NCI-H748 (cell line): Measurements from ENCODE around the gene TTLL11.

Experiments used
- DNase-seq: peaks from one replicate; lab custom pipeline; 2025; ENCODE audit not compliant: unreplicated experiment; lab: John Stamatoyannopoulos, UW

Gene TTLL11

GRCh38 chr9:121887553-121888437, 205.3 kb downstream of the TTLL11 start:
- no peak for DNase-seq

DNA sequence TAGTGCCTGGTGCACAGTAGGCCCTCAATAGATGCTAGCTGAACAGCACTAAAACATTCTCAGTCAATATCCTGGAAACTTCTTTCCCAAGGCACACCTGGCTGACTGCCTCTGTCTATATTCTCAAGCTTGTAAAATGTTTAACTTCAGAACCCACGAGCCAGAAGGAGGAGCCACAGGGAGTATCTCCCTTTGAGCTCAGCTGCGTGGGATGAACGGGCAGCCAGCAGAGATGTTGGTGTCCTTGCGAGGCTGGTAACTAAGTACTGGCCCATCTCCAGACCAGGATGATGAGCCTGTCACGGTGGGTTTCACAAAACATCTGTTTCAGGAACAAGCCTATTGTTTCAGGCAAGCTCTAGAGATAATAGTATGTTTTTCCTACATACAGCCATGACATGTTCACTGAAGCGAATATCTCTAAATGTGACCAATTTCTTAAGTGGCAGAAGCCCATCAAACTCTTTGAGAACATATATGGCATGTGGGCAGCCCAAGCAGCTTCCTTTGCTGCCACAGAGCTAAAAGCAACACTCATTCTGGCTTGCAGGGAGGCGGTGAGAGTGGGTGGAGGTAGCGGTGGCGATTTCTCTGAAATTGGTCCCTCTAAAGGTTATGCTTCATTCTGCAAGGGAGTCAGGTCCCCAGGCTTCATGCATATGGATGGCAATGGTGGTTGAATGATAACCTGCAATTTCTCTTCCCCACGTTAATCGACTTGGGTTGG, 206.2 kb downstream of the TTLL11 start:
- DNase-seq: no peak

GRCh38 chr9:121885345-121885901, 207.7 kb downstream of the TTLL11 start:
- no peak for DNase-seq

GRCh38 chr9:121884057-121884541, 209.0 kb downstream of the TTLL11 start:
- peak; percentile 93 for DNase-seq

DNA sequence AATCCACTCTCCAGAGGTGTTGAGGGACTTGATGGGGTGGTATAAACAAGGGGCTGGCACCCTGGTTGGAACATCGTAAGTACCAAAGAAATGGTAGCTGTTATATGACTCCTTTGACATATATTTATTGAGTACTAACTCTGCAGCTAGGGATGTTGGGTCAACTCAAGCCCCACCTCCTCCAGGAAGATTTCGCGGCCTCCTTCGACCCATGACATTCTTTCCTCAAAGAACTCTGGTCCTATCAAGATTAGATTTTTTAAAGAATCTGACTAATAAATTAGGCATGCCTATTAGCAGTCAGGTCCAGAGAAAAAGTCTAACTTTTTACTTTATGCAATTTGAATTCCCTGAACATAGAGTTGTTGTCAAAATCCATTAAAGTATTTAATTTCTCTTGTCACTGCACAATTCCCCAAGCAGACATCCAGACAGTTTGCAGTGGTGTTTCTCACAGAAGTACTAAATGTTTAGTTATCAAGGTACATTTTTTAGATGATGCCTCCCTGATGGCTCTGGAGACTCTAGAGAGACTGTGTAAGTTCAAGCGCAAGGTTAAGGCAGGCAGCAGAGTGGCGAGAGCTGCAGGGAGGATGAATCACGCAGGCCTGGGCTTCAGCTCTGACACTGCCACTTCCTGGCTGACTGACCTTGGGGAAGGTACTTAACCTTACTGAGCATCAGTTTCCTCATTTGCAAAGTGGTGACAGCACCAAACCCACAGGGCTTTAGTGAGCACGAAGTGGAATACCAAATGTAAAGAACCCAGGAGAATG, 209.6 kb downstream of the TTLL11 start:
- DNase-seq: peak; percentile 61

DNA sequence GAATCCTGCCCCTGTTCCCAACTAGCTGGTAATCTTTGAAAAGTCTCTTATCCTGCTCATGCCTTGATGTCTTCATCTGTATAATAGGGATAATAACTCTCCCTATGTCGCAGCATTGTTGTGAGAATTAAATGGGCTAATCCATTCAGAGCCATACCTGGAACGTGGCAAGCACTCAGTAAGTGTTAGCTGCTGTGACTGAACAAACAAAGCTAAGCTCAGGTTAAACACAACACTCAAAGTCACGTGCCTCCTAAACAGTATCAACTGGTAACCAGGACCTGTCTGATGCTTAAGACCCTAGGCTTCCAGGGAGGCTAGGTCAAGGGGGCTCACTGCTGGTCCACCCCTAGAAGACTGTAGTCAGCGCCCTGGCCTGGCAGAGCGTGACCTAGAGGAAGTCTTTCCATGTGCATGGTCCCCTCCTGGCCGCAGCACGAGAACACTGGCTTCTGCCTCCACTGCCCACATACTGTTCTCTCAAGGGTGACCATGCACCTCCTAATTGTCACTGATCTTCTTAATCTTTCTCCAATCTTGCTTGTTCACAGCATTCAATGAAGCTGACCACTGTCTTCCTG, 211.1 kb downstream of the TTLL11 start:
- peak; percentile 78 for DNase-seq

DNA sequence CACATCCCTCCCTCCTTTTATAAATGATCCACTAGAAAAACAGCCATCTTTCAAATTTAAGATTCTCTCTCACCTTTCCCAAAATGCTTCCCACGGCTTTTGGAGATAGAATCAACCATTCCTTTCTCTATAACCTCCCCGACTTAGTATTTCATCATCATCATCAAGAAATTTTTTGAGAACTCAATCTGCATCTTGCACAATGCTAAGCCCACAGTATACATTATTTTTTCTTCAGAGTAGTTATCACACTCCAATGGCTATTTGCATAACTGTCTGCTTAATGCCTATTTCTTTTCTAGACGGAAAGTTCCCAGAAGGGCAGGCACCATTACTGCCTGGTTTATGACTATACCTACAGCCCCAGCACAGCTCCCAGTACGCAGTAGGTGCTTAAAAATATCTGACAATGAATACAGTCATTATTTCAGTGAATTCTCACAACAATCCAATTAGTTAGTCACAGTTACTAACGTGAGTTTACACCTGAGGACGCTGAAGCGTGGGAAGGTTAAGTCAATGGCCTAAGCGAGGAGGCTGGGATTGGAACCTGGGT, 212.7 kb downstream of the TTLL11 start:
- no peak for DNase-seq

DNA sequence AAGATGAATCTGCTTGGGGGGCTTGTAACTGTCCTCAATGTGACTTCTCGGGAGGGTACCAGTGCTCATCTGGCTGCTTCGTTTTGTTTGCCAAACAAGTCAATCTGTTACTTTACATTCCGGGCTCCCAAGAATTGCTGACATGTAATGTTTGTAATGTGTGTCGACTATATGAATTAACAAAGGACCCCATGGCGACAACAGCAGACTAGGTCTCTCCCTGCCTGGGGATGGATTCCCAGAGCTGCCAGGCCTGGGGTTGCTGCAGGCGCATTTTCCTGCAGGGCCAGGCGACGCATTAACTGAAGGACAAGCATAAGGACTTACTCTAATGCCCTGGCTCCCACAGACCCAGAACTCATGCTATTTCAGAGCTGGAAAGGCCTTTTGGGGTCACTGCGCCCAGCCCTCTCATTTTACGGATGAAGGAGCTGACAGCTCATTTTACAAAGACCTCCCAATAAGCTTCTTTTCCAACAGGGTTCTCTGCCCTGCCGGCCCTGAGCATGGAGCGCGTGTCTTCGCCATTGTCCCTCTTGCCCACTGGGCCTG, 214.8 kb downstream of the TTLL11 start:
- DNase-seq: no peak

DNA sequence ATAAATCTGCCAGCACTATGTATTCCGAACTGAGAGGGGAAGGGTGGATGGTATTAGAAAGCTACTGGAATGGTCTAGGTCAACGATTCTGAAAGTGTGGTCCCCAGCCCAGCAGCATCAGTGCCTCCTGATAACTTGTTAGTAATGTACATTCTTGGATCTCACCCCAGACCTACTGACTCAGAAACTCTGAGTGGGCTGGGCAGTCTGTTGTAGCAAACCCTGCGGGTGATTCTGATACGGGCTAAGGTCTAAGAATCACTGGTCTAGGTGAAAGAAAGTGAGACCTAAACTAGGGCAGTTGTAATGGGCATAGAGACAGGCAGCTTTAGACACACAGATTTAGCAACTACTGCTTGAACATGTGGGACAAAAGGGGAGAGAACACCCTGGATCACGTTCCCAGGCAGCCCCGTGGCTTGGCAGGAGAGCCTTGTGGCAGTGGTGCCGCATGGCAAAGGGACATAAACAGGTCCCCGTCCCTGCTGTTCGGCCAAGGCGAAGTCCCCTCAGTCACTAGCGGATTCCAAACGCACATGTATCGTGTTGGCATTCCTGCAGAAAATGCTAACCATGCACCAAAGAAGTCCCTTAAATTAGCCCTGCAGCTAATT, 216.3 kb downstream of the TTLL11 start:
- DNase-seq: no peak

DNA sequence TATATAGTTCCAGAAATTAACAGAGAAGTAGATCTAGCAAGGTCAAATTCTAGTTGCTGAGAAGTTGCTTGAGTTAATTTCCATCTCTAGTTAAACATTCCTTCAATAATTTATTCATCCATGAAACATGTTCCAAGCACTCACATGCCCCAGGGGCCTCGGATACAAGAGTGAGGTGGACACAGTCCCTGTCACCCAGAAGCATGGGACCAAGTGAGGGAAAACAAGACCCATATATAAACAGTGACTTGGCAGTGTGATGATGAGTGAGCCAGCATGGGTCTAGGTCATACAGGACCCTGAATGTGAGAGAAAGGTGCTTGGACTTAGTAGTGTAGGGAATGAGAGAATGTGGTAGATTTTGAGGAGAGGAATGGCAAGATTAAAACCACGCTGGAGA, 216.9 kb downstream of the TTLL11 start:
- no peak for DNase-seq

GRCh38 chr9:121874524-121874923, 218.6 kb downstream of the TTLL11 start:
- DNase-seq: no peak

DNA sequence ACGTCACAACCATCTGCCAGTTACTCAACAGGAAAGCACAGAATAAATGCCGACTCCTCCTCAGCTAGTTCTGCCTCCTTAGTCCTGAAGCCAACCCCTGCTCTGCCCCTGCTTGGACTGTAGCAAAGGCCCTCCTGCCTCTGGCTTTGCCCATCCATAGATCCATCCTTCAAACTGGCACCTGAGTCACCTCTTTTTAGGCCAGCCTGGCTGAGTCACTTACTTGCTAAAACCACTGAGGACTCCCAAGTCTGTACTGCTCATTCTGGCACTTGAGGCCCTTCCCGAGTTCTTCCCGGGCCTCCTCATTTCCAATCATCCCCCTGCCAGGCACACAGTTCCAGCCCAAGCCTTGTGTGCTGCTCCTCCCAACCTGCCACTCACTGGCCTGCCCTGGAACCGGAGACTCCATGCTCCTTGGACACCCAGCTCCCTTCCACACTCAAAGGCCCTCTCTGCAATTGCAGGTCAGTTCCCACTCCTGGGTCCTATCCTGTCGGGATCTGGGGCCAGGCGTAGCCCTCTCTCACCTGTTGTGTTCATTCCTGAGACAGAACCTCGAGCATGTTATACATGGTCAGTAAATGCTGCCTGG, 221.6 kb downstream of the TTLL11 start:
- DNase-seq: no peak

DNA sequence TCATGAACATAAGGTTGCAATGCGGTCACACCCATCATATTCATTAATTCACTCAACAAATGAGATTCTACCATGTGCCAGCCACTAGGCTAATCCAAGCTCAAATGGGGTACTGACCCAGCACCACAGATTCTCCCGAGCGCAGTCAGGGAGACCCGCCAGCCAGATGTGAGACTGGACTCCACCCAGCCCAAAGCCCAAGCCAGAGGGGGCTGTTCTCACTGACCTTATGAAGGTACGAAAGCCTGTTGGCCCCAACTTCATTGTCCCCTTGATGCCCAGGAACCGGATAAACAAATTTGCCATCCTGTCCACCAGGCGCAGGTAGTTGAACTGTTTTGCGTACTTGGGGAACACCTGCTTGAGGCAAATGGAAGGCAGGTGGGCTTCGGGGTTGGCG, 222.8 kb downstream of the TTLL11 start:
- DNase-seq: no peak

GRCh38 chr9:121868626-121869025, 224.5 kb downstream of the TTLL11 start:
- DNase-seq: no peak

- DNase-seq: no peak
These were observed 226.2 kb downstream of the TTLL11 start for GRCh38 chr9:121866927-121867326.

GRCh38 chr9:121865884-121866283, 227.2 kb downstream of the TTLL11 start:
- DNase-seq: no peak

- DNase-seq: no peak
These were observed 228.0 kb downstream of the TTLL11 start for GRCh38 chr9:121865060-121865459.

GRCh38 chr9:121863955-121864354, 229.2 kb downstream of the TTLL11 start:
- DNase-seq: no peak
